Activated CD8-positive, alpha-beta memory T cell treated with anti-CD3 and anti-CD28 coated beads, Interleukin-2, amount 50 U/mL, for 1 hour (primary cell): ENCODE measurements around the gene AMPD2.
A peak's percentile ranks its signal among the peaks of the same experiment; 100 is the strongest.

Experiments
- DNase-seq: peaks from one replicate; pipeline ENCODE4 v3.0.0-alpha.2; 2020; ENCODE audit errors: extremely low read depth

AMPD2 gene

DNA sequence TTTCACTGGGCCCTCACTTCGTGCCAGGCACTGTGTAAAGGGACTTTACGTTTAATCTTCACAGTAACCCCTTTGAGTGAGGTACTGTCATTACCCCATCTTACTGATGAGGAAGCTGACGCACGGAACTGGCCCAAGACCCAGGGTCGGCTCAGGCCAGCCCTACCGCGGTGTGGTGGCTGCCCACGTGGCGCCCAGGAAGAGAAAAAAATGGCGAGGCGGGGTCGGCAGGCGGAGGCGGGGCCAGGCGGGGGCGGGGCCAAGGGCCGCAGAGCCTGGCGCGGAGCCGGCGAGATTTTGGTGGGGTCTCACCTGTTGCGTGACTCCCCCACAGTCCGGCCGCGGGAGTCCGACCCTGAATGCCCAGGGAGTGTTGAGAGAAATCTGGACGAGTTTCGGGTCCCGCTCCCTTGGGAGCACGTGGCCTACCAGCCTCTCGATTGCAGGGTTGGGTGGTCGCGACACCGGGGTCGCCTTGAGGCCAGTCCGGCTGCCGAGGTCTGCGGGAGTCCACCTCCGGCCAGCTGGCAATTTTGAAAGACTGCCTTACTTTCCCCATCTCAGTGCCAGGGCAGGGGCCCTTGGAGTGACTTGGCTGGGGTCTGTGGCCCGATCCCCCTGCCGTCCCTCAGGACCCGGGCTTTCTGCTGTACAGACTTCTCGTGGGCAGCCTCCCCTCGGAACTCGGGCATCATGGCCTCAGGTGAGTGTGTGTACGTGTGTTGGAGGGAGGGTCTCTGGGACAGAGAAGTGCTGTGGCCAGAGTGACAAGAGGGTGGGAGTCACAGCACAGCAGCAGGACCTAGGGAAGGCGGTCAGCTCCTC, at the start of gene AMPD2, which contains the start of gene GNAT2:
Gene AMPD2 (plus strand): TSS at position 262 of the 825 bp plus-strand sequence. CDS start 1,339 bp downstream, outside the sequence.
Gene GNAT2 (minus strand): TSS at position 41 of the 825 bp plus-strand sequence. CDS start 6,746 bp downstream, outside the sequence.
- peak; percentile 33 for DNase-seq

GRCh38 chr1:109570414-109570813, 49.2 kb upstream of the AMPD2 start:
- no peak for DNase-seq

- DNase-seq, result no peak
Measured at GRCh38 chr1:109573785-109574184, 45.9 kb upstream of the AMPD2 start.

DNA sequence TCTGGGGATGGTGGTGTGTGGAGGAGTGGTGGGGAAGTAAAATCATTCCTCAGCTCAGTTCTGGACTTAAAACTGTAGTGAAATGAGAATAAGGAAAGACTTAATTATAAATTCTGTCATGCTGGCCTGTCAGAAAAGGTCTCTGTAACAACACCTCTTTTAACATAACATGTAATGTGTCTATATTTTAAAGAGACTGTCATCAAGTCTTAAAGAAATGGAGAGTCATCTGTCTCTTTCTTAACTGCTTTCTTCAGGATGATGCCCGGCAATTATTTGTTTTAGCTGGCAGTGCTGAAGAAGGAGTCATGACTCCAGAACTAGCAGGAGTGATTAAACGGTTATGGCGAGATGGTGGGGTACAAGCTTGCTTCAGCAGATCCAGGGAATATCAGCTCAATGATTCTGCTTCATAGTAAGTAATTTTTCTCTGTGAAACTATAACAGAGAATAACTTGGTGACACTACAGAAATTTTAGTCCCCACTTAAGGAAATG, 40.6 kb upstream of the AMPD2 start:
- no peak for DNase-seq

- no peak for DNase-seq
Measured at GRCh38 chr1:109579491-109579890, 40.1 kb upstream of the AMPD2 start.

- no peak for DNase-seq
Measured at GRCh38 chr1:109582021-109582420, 37.6 kb upstream of the AMPD2 start.

GRCh38 chr1:109584766-109585165, 34.9 kb upstream of the AMPD2 start:
- no peak for DNase-seq

DNA sequence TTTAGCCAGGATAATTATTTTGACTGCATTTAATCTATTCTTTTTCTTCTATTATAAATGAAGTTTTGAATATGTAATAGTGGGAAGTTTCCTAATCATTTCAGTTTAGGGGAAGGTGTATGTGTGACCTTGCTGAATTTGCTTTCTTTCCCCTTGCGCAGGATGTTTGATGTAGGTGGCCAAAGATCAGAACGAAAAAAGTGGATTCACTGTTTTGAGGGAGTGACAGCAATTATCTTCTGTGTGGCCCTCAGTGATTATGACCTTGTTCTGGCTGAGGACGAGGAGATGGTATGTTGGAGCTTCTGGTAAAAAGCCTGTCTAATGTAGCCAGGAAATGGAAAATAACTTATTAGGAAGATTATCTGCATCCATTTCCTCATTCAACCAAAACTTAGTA, 33.6 kb upstream of the AMPD2 start:
- DNase-seq, result no peak

DNA sequence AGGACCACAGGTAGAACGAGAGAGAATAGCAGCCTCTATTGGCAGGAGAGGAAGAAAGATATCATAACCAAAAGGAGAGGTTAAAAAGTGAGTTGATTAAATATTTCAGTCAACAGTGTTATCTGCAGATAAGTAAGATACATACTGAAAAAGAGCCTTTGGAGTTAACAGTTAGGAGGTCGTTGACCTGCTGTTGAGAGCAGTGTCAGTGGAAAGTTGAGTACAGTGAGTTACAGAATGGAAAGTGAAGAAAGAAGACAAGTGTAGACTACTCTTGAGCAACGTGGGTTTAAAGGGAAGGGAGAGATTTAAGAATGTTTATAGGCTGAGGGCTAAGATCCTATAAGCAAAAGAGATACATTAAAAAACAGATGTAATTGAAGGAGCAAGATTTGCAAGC, 30.5 kb upstream of the AMPD2 start:
- no peak for DNase-seq

DNA sequence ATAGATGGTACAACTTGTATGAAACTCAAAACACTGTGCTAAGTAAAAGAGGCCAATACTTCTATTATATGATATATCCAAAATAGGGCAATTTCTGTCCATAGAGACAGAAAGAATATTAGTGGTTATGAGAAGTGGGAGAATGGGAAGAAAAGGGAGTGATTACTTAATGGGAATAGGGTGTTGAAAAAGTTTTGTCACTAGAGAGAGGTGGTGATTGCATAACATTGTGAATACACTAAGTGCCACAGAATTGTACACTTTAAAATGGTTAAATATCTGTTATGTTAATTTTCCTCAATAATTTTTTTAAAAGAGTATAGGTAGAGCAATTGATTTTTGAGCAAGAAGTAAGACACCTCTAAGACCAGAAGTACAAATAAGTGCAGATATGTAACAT, 30.0 kb upstream of the AMPD2 start:
- DNase-seq, result no peak

- no peak for DNase-seq
Measured at GRCh38 chr1:109592916-109593315, 26.7 kb upstream of the AMPD2 start.

GRCh38 chr1:109595531-109595930, 24.1 kb upstream of the AMPD2 start:
- DNase-seq, result no peak

- DNase-seq, result no peak
Measured at GRCh38 chr1:109598156-109598555, 21.5 kb upstream of the AMPD2 start.

DNA sequence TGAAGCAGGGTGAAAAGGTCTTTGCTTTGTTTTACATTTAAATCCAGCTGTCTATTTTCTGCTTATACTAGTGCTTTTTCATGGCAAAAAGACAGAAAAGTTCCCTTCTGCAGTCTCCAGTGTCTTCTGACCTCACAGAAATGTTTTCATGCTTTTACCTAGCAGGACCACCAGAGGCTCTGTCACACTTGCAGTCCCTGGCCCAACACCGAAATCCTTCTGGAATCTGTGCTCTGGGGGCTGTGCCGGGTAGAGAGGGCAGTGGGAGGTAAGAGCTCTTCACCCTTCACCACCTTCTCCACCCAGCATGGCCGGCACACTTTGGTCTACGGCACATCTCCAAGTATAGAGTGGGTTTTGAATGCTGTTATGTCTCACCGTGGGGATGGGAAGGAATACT, 21.0 kb upstream of the AMPD2 start:
- no peak for DNase-seq

- DNase-seq, result no peak
Measured at GRCh38 chr1:109603229-109603628, 16.4 kb upstream of the AMPD2 start.

GRCh38 chr1:109605381-109605780, 14.3 kb upstream of the AMPD2 start:
- DNase-seq, result no peak

DNA sequence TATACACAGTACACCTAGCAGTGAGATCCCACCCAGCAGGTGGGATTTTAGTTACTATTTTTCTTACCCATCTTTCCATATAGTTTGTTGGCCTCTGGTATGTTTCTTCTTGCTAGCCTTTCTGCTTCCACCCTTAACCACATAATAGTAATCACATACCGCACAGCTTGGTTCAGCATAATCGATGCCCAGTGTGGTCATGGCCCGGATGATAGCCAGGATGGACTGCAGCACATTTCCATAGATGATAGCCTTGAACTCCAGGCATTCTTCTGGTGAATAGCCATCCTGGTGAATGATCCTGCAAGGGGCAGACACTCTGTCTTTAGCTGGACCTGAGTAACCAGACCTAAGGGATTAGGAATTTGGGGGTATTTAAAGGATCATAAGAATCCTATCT, 9.8 kb upstream of the AMPD2 start:
- DNase-seq, result no peak

DNA sequence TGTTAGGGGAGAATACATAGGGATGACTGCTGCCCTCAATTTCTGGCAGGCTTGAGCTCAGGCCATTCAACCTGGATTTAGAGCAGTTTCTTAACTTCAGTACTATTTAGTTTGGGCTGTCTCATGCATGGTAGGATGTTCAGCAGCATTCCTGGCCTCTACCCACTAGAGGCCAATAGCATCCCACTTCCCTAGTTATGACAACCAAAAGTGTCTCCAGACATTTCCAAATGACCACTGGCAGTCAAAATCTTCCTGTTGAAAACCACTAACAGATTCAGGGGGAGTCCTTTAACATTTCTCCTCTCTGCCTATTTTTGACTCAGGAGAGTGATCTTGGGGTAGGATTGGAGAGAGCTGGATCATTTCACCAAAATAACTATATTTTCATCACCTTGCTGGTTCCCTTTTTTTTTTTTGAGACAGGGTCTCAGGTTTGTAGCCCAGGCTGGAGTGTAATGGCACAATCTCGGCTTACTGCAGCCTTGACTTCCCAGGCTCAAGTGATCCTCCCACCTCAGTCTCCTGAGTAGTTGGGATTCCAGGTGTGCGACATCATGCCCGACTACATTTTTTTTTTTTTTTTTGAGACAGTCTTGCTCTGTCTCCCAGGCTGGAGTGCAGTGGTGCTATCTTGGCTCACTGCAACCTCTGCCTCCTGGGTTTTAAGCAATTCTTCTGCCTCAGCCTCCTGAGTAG, 8.9 kb upstream of the AMPD2 start:
- no peak for DNase-seq

DNA sequence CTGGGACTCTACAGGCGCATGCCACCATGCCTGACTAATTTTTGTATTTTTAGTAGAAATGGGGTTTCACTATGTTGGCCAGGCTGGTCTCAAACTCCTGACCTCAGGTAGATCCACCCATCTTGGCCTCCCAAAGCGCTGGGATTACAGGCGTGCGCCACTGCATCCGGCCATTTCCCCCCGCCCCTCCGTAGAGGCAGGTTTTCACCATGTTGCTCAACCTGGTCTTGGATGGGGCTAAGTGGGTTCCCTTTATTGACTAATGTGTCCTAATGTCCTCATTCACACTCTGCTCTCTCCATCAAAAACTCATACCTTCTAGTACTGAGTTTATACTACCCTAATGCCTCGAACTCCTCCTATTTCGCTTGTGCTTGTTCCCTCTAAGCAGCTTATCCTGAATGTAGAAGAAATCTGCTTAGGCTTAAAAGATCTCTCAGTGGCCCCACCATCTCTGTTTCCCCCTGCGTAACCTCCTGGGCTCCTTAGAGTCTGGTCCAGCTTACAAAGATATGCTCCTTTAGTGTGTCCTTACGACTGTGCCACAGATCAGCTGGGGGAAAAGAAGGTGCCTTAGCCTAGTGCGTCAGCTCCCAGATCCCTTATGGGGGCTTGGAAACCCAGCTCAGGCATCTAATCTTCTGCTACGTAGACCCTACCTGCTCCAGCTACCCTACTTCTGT, 8.2 kb upstream of the AMPD2 start:
- DNase-seq, result no peak

DNA sequence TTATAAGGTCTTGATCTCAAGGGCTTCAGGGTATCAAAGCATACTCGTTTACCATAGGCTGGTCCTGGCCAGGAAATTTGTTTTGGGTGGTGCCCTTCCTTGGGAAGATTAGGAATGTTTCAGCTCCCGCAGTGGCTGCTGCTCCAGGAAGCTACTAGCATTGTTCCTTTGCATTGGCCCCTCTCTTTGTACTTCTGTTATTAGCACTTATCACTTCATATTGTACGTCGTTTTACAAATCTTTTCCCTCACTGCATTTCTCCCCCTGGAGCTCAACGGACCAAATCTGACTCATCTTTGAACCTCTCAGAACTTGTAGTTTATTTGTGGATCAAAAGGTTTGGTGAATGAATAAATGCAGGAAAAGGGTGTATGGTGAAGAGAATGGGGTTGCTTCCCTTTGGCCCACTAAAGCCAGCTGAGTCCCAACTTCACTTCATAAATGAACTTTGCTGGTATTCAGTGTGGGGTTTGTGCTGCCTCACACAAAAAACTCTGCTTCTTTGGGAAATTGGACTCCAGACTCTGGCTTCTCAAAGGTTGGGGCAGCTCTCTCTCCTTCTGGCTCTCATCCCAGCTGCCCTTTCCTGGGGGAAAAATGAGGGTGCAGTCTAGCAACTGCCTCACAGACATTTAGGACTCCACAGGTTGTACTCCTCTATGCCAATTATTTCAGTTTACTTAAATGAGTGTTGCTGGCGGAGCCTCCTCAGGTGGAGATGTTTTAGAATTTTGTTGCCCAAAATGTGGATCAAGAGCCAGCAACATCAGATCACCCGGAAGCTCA, 6.1 kb upstream of the AMPD2 start:
- no peak for DNase-seq

GRCh38 chr1:109615879-109616278, 3.8 kb upstream of the AMPD2 start:
- no peak for DNase-seq

DNA sequence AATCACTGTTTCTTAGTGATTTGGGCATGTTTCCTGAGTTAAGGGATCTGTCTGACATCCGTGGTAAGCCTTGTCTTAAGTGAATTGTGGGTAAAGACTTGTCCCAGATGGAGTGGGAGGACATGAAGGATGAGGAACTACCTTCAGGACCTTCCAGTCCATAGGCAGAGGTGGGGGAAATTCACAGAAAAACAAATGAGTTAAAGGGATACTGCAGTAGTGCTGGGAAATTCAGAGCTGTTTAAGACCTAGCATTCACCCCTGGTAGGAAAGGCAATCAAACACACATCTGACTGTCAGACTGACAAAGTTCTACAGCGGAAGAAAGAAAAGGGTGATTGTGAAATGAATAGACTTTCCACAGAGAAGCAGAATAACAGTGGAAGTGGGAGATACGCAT, 3.2 kb upstream of the AMPD2 start:
- DNase-seq, result no peak
